ENCODE measurements around the gene ELP1. TPM values are rescaled to one million over a fixed set of nuclear protein-coding genes. Genes with fewer than 3 reads are reported as not detected.
"Not testable (repeated sequence)": the region's sequence is repeated elsewhere in the genome, so short reads cannot be mapped to it uniquely, and the experiment has no call there.

The ELP1 gene
- total and polyA plus RNA-seq, 2 donors (not counting 1 experiment from before 2014, with no cell fraction given) = 18.7 to 41.9 TPM

GRCh38 chr9:108921200-108921599, 12.7 kb downstream of the ELP1 start:
- no peaks in the 10 kb centered on the region for H3K27me3 ChIP-seq (ENCODE audit: control insufficient read depth, insufficient read depth, low read length)
- H3K4me2 ChIP-seq (ENCODE audit: extremely low read depth, insufficient read depth, low read length) = no peak overlapping the region
- no peaks in the 10 kb centered on the region for H3K4me1 ChIP-seq (ENCODE audit: control insufficient read depth, extremely low read depth, insufficient read depth, low read length)
- H3K36me3 ChIP-seq (ENCODE audit: control insufficient read depth, insufficient read depth, low read length) = peaks cover 3% of the 10 kb centered on the region
- H4K20me1 ChIP-seq (ENCODE audit: control insufficient read depth, extremely low read depth, insufficient read depth, low read length) = no peaks in the 10 kb centered on the region
- H3K79me2 ChIP-seq (ENCODE audit: control insufficient read depth, insufficient read depth, low read length) = no peaks in the 10 kb centered on the region
- no peak overlapping the region for H2AFZ ChIP-seq (ENCODE audit: low read length)
- no peak overlapping the region for H3K27ac ChIP-seq (ENCODE audit: insufficient read depth, low read length)
- no peak overlapping the region for H3K9ac ChIP-seq (ENCODE audit: insufficient read depth, low read length)
- DNase-seq (ENCODE audit: low read depth in 2 of 2) = no peak
- no peak overlapping the region for H3K4me3 ChIP-seq (replicated peaks in 1 of 4; ENCODE audit: control extremely low read depth in 1 of 4, insufficient read depth in 1 of 4, low read depth in 3 of 4, low read length in 4 of 4)
- TF ChIP-seq EZH2 (IDR thresholded peaks at IDR 0.05; ENCODE audit: low read length, missing control alignments) (no peak), CTCF (conservative IDR thresholded peaks at IDR 0.05 in 1 of 2, IDR thresholded peaks at IDR 0.05 in 1 of 2; ENCODE audit: low read depth in 1 of 2, low read length in 2 of 2) (no peak)
- H3K9me3 ChIP-seq (ENCODE audit: control insufficient read depth, insufficient read depth, low read depth, low read length) = no peaks in the 10 kb centered on the region

GRCh38 chr9:108920401-108920800, 13.5 kb downstream of the ELP1 start:
- not testable (repeated sequence) for H3K4me3 ChIP-seq (replicated peaks in 1 of 4; ENCODE audit: control extremely low read depth in 1 of 4, insufficient read depth in 1 of 4, low read depth in 3 of 4, low read length in 4 of 4); DNase-seq (ENCODE audit: low read depth in 2 of 2); H3K4me1 ChIP-seq (ENCODE audit: control insufficient read depth, extremely low read depth, insufficient read depth, low read length); H3K4me2 ChIP-seq (ENCODE audit: extremely low read depth, insufficient read depth, low read length); H3K9me3 ChIP-seq (ENCODE audit: control insufficient read depth, insufficient read depth, low read depth, low read length); H3K79me2 ChIP-seq (ENCODE audit: control insufficient read depth, insufficient read depth, low read length); H3K36me3 ChIP-seq (ENCODE audit: control insufficient read depth, insufficient read depth, low read length); H4K20me1 ChIP-seq (ENCODE audit: control insufficient read depth, extremely low read depth, insufficient read depth, low read length); H3K9ac ChIP-seq (ENCODE audit: insufficient read depth, low read length); H3K27ac ChIP-seq (ENCODE audit: insufficient read depth, low read length); H3K27me3 ChIP-seq (ENCODE audit: control insufficient read depth, insufficient read depth, low read length); H2AFZ ChIP-seq (ENCODE audit: low read length)

- Histone ChIP-seq H3K27ac (ENCODE audit: insufficient read depth, low read length) (no peak overlapping the region), H3K4me1 (ENCODE audit: control insufficient read depth, extremely low read depth, insufficient read depth, low read length) (no peaks in the 10 kb centered on the region), H3K4me2 (ENCODE audit: extremely low read depth, insufficient read depth, low read length) (no peak overlapping the region), H3K27me3 (ENCODE audit: control insufficient read depth, insufficient read depth, low read length) (no peaks in the 10 kb centered on the region), H3K9me3 (ENCODE audit: control insufficient read depth, insufficient read depth, low read depth, low read length) (no peaks in the 10 kb centered on the region), H3K9ac (ENCODE audit: insufficient read depth, low read length) (no peak overlapping the region), H3K36me3 (ENCODE audit: control insufficient read depth, insufficient read depth, low read length) (peaks cover 5% of the 10 kb centered on the region), H4K20me1 (ENCODE audit: control insufficient read depth, extremely low read depth, insufficient read depth, low read length) (no peaks in the 10 kb centered on the region), H3K4me3 (replicated peaks in 1 of 4; ENCODE audit: control extremely low read depth in 1 of 4, insufficient read depth in 1 of 4, low read depth in 3 of 4, low read length in 4 of 4) (no peak overlapping the region), H3K79me2 (ENCODE audit: control insufficient read depth, insufficient read depth, low read length) (no peaks in the 10 kb centered on the region), H2AFZ (ENCODE audit: low read length) (no peak overlapping the region)
- DNase-seq (ENCODE audit: low read depth in 2 of 2) = no peak
- TF ChIP-seq EZH2 (IDR thresholded peaks at IDR 0.05; ENCODE audit: low read length, missing control alignments) (no peak), CTCF (conservative IDR thresholded peaks at IDR 0.05 in 1 of 2, IDR thresholded peaks at IDR 0.05 in 1 of 2; ENCODE audit: low read depth in 1 of 2, low read length in 2 of 2) (no peak)
Measured at GRCh38 chr9:108919517-108919916, 14.4 kb downstream of the ELP1 start.

Data from fibroblast of lung (primary cell).